Activated CD8-positive, alpha-beta memory T cell treated with anti-CD3 and anti-CD28 coated beads for 4 hours (primary cell): Measurements from ENCODE around the gene MYOZ1.
A peak's percentile ranks its signal among the peaks of the same experiment; 100 is the strongest.
"Not testable (repeated sequence)": the region's sequence is repeated elsewhere in the genome, so short reads cannot be mapped to it uniquely, and the experiment has no call there.

Experiments used
- DNase-seq, 2 donors: peaks; one replicate each; pipeline ENCODE4 v3.0.0-alpha.2; 2020; ENCODE audit warnings: low read depth in 2 of 2

Gene MYOZ1

GRCh38 chr10:73647875-73648651 lies 6.8 kb upstream of the MYOZ1 start:
- DNase-seq, result no peak

GRCh38 chr10:73647211-73647874 lies 6.1 kb upstream of the MYOZ1 start:
- DNase-seq, result no peak

DNA sequence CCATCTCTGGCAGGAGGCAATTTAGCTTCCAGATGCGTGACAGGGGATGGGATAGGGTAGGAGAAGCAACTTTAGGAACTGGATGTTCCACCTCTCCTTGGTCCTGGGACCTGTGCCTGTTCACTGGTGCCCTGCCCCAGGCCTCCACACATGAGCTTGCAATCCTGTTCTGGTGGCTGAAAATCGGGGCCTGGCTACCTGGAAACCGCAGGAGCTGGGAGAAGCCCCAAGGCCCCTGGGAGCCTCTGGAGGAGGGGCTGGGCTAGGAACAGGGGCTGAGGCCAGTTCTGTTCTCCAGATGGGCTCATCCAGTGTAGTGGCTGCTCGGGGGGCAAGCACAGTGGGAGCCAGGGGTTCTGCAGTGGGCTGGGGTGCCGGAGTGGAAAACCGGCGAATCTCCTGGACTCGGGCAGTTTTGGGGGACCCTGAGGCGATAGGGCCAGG lies 5.3 kb upstream of the MYOZ1 start:
- DNase-seq, result no peak

DNA sequence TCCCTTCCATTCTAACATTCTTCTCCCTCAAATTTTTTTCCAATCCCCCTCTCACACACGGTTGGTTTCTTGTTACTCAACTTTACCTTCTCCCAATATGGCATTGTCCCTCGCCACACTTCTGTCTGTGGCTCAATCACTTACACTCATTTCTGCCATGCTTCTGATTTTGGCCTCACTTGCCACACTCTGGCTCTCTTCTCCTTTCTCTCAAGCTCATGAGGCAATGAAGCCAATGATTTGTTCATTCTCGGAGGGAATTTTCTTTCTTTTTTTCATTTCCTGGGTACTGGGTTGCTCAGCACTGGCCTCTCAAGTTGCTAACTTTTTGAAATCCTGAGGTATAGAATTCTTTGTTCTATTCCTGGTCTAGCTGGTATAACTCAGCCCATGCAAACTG lies 4.0 kb upstream of the MYOZ1 start:
- DNase-seq, result no peak

DNA sequence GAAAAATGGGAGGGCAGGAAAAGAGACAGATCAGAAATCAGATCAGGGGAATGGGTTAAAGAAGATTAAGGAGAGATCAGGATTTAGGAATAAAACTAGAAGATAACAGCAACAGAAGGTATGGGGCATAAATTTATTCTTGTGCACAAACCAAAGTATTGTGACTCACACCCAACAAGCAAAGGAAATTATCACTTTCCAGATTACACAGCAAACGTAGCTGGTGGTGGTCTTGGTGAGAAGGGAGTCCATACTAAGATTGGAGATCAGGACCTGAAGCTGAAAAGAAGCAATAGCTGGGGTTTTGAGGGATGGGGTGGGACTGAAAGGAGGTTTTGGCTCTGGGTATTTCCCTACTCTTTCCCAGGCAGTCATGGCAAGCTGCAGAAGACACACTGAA lies 3.5 kb upstream of the MYOZ1 start:
- DNase-seq, result no peak

GRCh38 chr10:73644015-73644743 lies 2.9 kb upstream of the MYOZ1 start:
- DNase-seq, result peak in 1 of 2 donors; percentile 17

DNA sequence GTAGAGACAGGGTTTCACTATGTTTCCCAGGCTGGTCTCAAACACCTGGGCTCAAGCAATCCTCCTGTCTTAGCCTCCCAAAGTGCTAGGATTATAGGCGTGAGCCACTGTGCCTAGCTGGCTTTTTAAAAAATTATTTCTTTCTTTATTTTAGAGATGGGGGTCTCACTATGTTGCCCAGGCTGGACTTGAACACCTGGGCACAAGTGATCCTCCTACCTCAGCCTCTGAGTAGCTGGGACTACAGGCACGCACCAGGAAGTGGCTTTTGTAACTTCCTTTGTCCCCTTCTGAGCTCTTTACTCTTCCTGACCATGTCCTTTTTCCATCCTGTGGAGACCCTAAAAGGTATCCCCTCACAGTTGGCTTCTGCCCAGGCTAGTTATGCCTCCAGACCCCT lies 2.1 kb upstream of the MYOZ1 start:
- no peak for DNase-seq

- no peak for DNase-seq
Measured at GRCh38 chr10:73639286-73639685, 2.0 kb downstream of the MYOZ1 start.

DNA sequence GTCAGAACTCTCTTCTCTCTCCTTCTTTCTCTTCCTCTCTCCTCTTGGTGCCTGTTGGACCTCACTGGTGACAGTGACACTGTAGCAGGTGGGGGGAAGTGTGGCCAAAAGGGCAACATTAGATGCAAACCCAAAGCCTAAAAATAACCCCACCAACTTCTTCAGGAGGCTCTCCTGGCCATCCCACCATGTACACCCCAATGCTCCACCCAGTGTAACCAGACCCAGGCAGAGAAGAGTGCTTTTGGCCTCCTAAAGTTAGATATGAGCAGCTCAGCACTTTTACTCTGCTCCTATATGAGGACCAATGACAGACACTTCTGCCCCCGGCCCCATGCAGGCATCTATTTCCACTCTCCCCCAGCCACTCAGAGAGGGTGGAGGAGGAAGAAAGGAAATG lies 5.5 kb downstream of the MYOZ1 start:
- DNase-seq, result no peak

DNA sequence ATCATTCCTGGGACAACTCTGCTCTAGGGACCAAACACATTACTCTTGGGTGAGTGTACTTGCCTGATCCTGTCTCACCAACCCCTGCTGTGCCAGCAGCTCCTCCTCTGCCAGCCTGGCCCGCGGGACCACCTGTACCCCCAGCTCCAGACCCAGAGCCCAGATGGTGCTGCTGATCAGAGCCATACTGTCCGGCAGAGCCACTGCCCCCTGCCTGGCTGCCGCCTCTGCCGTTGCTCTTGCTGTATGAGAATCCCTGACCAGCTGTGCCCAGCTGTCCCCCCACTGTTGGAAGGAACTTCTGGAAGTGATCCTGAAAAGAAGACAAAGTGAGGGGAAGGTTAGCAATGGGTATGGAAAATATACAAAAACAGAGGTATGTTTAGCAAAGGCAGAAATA lies 6.9 kb downstream of the MYOZ1 start:
- no peak for DNase-seq

- no peak for DNase-seq
Measured at GRCh38 chr10:73629165-73629564, 12.1 kb downstream of the MYOZ1 start.

- DNase-seq, result no peak
Measured at GRCh38 chr10:73628405-73628804, 12.9 kb downstream of the MYOZ1 start.

DNA sequence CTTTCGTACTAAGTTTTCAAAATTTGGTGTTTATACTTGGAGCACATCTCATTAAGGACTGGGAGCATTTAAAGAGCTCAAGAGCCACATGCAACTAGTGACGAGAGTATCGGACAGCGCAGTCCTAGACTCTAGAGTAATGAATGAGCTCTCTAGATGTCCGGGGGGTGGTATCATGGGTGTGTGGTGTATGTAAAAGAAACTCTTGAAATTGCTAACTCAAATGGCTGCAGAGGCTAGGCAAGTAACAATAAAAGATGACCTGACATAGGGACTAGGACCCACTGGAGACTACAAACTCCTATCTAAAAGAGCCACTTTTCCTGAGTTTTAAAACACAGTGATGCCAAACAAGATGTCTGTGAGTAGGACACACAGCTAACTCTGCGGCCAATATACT lies 14.0 kb downstream of the MYOZ1 start:
- no peak for DNase-seq

- peak; percentile 85 to 88 for DNase-seq
Measured at GRCh38 chr10:73625884-73626752, 15.2 kb downstream of the MYOZ1 start.

DNA sequence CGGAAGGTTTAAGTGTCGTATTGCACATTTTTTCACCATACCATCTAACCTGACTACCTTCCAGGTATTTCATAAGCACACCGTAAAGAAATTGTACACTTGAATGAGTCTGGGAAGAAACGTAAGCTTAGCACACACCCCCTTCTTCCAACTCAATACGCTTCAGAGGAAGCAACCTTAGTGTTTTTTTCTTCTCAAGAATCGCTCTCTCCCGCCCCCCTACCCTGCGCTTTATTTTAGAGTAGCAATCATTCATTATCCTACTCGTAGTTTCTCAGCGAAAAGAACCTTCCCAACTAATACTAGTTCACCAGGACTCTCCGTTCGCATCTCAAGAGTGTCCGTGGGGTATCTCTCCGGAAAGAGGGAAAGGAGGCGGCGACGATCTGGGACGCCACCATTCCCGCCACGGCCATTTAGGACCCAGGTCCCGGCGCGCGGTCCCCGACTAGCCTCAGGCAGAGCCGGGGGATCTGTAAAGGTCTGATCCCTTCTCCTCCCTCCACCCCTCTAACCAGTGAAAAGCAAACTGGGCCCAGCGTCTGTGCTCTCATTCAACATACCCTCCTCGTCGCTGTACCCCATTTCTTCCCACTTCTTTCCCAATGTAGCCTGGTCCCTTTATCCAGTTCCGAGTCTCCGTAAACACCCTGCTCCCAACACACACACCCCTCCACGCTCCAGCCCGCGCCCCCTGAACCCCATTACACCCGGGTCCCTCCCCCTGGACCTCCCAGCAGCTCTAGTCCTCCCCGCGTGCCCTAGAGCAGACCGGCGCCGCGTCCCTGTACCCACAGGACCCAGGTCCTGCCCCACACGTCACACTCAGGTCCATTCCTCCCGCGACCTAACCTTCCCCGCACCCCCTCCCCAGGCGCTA lies 16.0 kb downstream of the MYOZ1 start:
- no peak for DNase-seq

- no peak for DNase-seq
Measured at GRCh38 chr10:73623056-73623455, 18.2 kb downstream of the MYOZ1 start.

- DNase-seq, result not testable (repeated sequence)
Measured at GRCh38 chr10:73620974-73621373, 20.3 kb downstream of the MYOZ1 start.

- not testable (repeated sequence) for DNase-seq
Measured at GRCh38 chr10:73617143-73617542, 24.1 kb downstream of the MYOZ1 start.

- no peak for DNase-seq
Measured at GRCh38 chr10:73614720-73615119, 26.6 kb downstream of the MYOZ1 start.

DNA sequence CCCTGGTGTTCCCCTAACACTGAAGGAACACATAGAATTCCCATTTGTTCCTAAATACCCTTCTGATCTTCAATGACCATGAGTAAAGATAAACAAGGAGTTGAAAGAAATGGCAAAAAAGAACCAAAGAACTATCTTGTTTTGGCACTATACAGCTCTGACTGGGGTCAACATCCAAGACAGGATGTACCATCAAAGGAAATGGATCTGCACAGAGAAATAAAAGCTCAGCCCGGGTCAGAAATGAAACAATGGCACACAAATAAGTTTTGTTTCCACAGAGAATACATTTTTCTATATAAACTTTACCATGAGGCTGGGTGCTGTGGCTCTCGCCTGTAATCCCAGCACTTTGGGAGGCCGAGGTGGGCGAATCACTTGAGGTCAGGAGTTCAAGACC lies 32.2 kb downstream of the MYOZ1 start:
- no peak for DNase-seq

DNA sequence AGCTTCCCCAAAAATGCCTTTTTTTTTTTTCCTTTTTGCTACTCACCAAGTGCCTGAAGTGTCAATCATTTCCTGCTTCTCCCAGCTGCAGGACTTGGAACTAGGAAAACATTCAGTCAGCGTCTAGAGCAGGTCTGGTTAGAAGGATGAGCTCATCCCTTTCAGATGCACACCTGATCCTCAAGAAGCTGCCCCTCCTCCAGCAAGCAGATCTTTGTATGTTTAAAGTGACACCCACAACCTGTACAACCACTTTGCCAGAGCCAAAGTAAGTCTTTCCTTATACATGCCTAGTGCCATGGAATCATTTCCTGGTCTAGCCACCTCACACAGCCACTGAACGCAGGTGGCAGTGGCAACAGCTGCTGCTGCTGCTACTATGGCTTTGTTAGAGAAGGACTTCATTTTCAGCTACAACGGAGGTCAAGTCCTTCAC lies 39.8 kb downstream of the MYOZ1 start:
- DNase-seq, result no peak
